Measurements from ENCODE around the gene CSTF2T. TPM values are rescaled to one million over a fixed set of nuclear protein-coding genes. Genes with fewer than 3 reads are reported as not detected.

CSTF2T gene
- total and polyA plus RNA-seq, 2 donors (not counting 3 experiments of a cell fraction or from before 2014, with no cell fraction given) = 4.8 to 19.8 TPM

- Histone ChIP-seq H2AFZ (ENCODE audit: low read depth, low read length) (no peak overlapping the region), H3K27me3 (ENCODE audit: control insufficient read depth in 2 of 2, insufficient read depth in 2 of 2, low read length in 2 of 2) (no peaks in the 10 kb centered on the region), H3K27ac (ENCODE audit: insufficient read depth, low read depth, low read length) (no peak overlapping the region), H4K20me1 (replicated peaks; ENCODE audit: control insufficient read depth, extremely low read depth, insufficient read depth, low read length) (no peaks in the 10 kb centered on the region), H3K9ac (replicated peaks; ENCODE audit: extremely low read depth, insufficient read depth, low read length) (no peak overlapping the region), H3K4me2 (ENCODE audit: insufficient read depth, low read length) (peak overlapping the region; percentile 42), H3K36me3 (ENCODE audit: control insufficient read depth in 2 of 2, extremely low read depth in 1 of 2, insufficient read depth in 2 of 2, low read length in 2 of 2) (peaks cover 0 to 2% of the 10 kb centered on the region in 2 experiments), H3K9me1 (replicated peaks; ENCODE audit: control insufficient read depth, extremely low read depth, insufficient read depth, low read length) (no peaks in the 10 kb centered on the region), H3K9me3 (replicated peaks; ENCODE audit: control insufficient read depth, insufficient read depth, low read length) (no peaks in the 10 kb centered on the region), H3K79me2 (ENCODE audit: control insufficient read depth, insufficient read depth, low read length) (peaks cover 29% of the 10 kb centered on the region), H3K4me3 (replicated peaks in 1 of 3; ENCODE audit: insufficient read depth in 1 of 3, low read depth in 1 of 3, low read length in 3 of 3) (no peak overlapping the region), H3K4me1 (ENCODE audit: control insufficient read depth, extremely low read depth, insufficient read depth, low read length) (peaks cover 18% of the 10 kb centered on the region)
- dilution Hi-C loops (cut with MboI; ENCODE audit: extremely low pct_ligation_motif_present, low sequenced_read_pairs) = no loop called here
- intact Hi-C loops (cut with micrococcal nuclease) = loop anchor here (10.0 kb wide), 1 partner anchor 629 kb away; no protein-coding TSS in a partner anchor
- ChIA-PET POLR2A (no interaction called here), CTCF (interaction anchor here (0.6 to 2.0 kb wide), 3 partner anchors 11 to 293 kb away, joined by 3 to 7 read pairs (median 4); no protein-coding TSS in a partner anchor)
- no TSS peak for BruUV-seq (replicated peaks)
- FAIRE-seq = no peak
- no peak for TF ChIP-seq MYC (IDR thresholded peaks at IDR 0.05; ENCODE audit: low read depth, low read length)
- no peak for TF ChIP-seq POLR2A (IDR thresholded peaks at IDR 0.05; ENCODE audit: low read depth, low read length)
- TF ChIP-seq JUN (IDR thresholded peaks at IDR 0.05; ENCODE audit: borderline replicate concordance, insufficient read depth, insufficient read length, low read depth) = no peak
- TF ChIP-seq EZH2 (IDR thresholded peaks at IDR 0.05; ENCODE audit: borderline replicate concordance, low read depth, low read length, severe bottlenecking) = no peak
- no peak for TF ChIP-seq FOS (IDR thresholded peaks at IDR 0.05; ENCODE audit: borderline replicate concordance, insufficient read depth, low read length)
- TF ChIP-seq POLR2AphosphoS5 (IDR thresholded peaks at IDR 0.05; ENCODE audit: insufficient read depth, low read depth, low read length) = no peak
- TF ChIP-seq, protein P1, sequence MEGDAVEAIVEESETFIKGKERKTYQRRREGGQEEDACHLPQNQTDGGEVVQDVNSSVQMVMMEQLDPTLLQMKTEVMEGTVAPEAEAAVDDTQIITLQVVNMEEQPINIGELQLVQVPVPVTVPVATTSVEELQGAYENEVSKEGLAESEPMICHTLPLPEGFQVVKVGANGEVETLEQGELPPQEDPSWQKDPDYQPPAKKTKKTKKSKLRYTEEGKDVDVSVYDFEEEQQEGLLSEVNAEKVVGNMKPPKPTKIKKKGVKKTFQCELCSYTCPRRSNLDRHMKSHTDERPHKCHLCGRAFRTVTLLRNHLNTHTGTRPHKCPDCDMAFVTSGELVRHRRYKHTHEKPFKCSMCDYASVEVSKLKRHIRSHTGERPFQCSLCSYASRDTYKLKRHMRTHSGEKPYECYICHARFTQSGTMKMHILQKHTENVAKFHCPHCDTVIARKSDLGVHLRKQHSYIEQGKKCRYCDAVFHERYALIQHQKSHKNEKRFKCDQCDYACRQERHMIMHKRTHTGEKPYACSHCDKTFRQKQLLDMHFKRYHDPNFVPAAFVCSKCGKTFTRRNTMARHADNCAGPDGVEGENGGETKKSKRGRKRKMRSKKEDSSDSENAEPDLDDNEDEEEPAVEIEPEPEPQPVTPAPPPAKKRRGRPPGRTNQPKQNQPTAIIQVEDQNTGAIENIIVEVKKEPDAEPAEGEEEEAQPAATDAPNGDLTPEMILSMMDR (IDR thresholded peaks at IDR 0.05; ENCODE audit: extremely low read depth in 1 of 2, insufficient read depth in 1 of 2, low read depth in 1 of 2, low read length in 2 of 2) = no peak
- TF ChIP-seq GATA2 (IDR thresholded peaks at IDR 0.05; ENCODE audit: insufficient read depth, insufficient read length, low read depth, low read length) = no peak
- TF ChIP-seq MAX (IDR thresholded peaks at IDR 0.05; ENCODE audit: insufficient read depth, insufficient read length) = no peak
- DNase-seq (ENCODE audit: low read depth, low spot score) = no peak
Measured at GRCh38 chr10:51694086-51694768, 5.2 kb downstream of the CSTF2T start.

Measured in endothelial cell of umbilical vein (primary cell).